NOMO-1 (cell line): ENCODE data around the gene PRKAG1.

Experiments used
- DNase-seq, 2 experiments: peaks; one replicate each; lab custom pipeline; 2025; ENCODE audit not compliant: unreplicated experiment in 2 of 2; lab: John Stamatoyannopoulos, UW

The PRKAG1 gene

GRCh38 chr12:49032679-49033447 is 14.3 kb upstream of the PRKAG1 start:
- no peak for DNase-seq

GRCh38 chr12:49032276-49032675 is 13.7 kb upstream of the PRKAG1 start:
- DNase-seq = no peak

- no peak for DNase-seq
Observed at GRCh38 chr12:49031573-49032161, 13.1 kb upstream of the PRKAG1 start.

GRCh38 chr12:49030714-49031572 is 12.4 kb upstream of the PRKAG1 start:
- DNase-seq = no peak

GRCh38 chr12:49030119-49030518 is 11.5 kb upstream of the PRKAG1 start:
- no peak for DNase-seq

GRCh38 chr12:49028666-49029275 is 10.2 kb upstream of the PRKAG1 start:
- no peak for DNase-seq

- DNase-seq = no peak
Observed at GRCh38 chr12:49027846-49028555, 9.4 kb upstream of the PRKAG1 start.

GRCh38 chr12:49026678-49027480 is 8.3 kb upstream of the PRKAG1 start:
- DNase-seq = no peak

- DNase-seq = no peak
Observed at GRCh38 chr12:49026101-49026500, 7.5 kb upstream of the PRKAG1 start.

GRCh38 chr12:49025463-49025862 is 6.9 kb upstream of the PRKAG1 start:
- no peak for DNase-seq

- DNase-seq = no peak
Observed at GRCh38 chr12:49024543-49024942, 6.0 kb upstream of the PRKAG1 start.

- DNase-seq = no peak
Observed at GRCh38 chr12:49023812-49024211, 5.2 kb upstream of the PRKAG1 start.

GRCh38 chr12:49022558-49023178 is 4.1 kb upstream of the PRKAG1 start:
- DNase-seq = no peak

- DNase-seq = no peak
Observed at GRCh38 chr12:49021292-49021915, 2.8 kb upstream of the PRKAG1 start.

GRCh38 chr12:49020441-49020840 is 1.9 kb upstream of the PRKAG1 start:
- no peak for DNase-seq

GRCh38 chr12:49019443-49020324 is 1.1 kb upstream of the PRKAG1 start:
- peak; percentile 73 to 83 for DNase-seq

- DNase-seq = no peak
Observed at GRCh38 chr12:49019120-49019430, 499 bp upstream of the PRKAG1 start.

- DNase-seq = peak; percentile 29 to 31
Observed at GRCh38 chr12:49017891-49018260, 700 bp downstream of the PRKAG1 start.
